Activated CD4-positive, alpha-beta memory T cell treated with anti-CD3 and anti-CD28 coated beads for 36 hours (primary cell): ENCODE measurements around the gene ADAMTS8. TPM values are rescaled to one million over a fixed set of nuclear protein-coding genes. Genes with fewer than 3 reads are reported as not detected.

Experiments
- CTCF ChIA-PET: fragments of 350-600 bp; sonication (Branson Sonifier 250); formaldehyde crosslinking; loops from one replicate; lab custom pipeline; 2021; ENCODE audit warnings: antibody characterized with exemption, inconsistent platforms; lab: Charles Lee
- POLR2A ChIA-PET: fragments of 350-600 bp; sonication (Branson Sonifier 250); formaldehyde crosslinking; loops from one replicate; lab custom pipeline; 2021; ENCODE audit warnings: antibody characterized with exemption; lab: Charles Lee
- DNase-seq: peaks from one replicate; pipeline ENCODE4 v3.0.0-alpha.2; 2020
- H3K27ac Mint-ChIP-seq: one replicate; pipeline ENCODE4 v1.8.0; 2021; ENCODE audit warnings: mixed read lengths
- H3K27me3 Mint-ChIP-seq: one replicate; pipeline ENCODE4 v1.8.0; 2021; ENCODE audit warnings: mixed read lengths
- H3K36me3 Mint-ChIP-seq: one replicate; pipeline ENCODE4 v1.8.0; 2021; ENCODE audit warnings: mixed read lengths
- H3K4me1 Mint-ChIP-seq: one replicate; pipeline ENCODE4 v1.8.0; 2021; ENCODE audit warnings: low read depth, mixed read lengths
- H3K4me3 Mint-ChIP-seq: one replicate; pipeline ENCODE4 v1.8.0; 2021; ENCODE audit warnings: mild to moderate bottlenecking, mixed read lengths
- H3K9me3 Mint-ChIP-seq: one replicate; pipeline ENCODE4 v1.8.0; 2021; ENCODE audit warnings: mixed read lengths
- intact Hi-C: fragments of 100-400 bp; cut with micrococcal nuclease; formaldehyde crosslinking; loops from one replicate; pipeline ENCODE4 v1.15.1; 2023
- total RNA-seq, 2 experiments: library from RNA; stranded (reverse); gene quantifications; one replicate each; pipeline ENCODE4 v1.2.3, GENCODE V29; 2021

The ADAMTS8 gene
- not detected for total RNA-seq

DNA sequence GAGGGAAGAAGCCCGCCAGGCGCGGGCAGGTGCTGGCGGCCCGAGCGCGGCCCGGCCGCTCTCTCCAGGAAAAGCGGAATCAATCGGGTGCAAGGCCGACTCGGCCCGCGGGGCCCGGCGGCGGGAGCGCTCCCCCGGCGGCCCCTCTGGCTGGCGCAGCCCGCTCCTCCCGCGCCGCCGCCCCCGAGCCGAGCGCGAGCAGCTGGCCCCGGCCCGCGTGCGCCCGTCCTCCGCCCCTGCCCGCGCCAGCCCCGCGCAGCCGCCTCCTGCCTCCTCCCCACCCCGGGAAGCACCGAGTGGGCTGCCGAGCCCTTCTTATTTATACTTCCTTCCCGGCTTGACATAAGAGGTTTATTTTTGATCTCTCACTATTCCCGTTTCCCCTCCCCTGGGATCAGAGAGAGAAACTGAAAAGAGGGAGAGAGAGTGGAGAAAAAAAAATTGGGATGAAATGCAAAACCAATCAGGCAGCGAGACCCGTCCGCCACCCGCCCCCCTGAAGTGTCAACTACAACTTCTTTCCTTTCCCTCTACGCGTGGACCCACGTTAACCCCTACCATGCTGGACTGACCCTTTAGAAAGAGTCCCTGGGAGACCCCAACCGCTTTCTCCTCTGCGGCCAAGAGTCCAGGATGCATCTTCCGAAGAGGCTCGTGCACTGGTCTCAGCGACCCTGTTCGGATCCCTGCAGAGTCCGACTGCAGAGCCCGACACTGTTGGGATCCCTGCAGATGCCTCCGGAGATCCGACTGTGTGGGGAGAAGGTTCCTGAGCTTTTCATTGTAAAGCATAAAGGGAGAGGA, at the start of gene ADAMTS8:
TSS of gene ADAMTS8 (minus strand) at position 294 of the 804 bp plus-strand sequence. CDS start 323 bp downstream, outside the sequence.
- DNase-seq = no peak
- Mint-ChIP-seq H3K4me3 (peak within 1 kb of the TSS; percentile 24), H3K36me3 (no peaks in the 10 kb centered on the region), H3K9me3 (no peaks in the 10 kb centered on the region), H3K4me1 (peaks cover 8% of the 10 kb centered on the region), H3K27ac (no peak within 1 kb of the TSS), H3K27me3 (peaks cover 47% of the 10 kb centered on the region)
- intact Hi-C loops = no loop called here
- ChIA-PET CTCF (interaction anchor here (1.1 to 13.1 kb wide), 2 partner anchors 215 to 433 kb away, joined by 7 to 347 read pairs; no protein-coding TSS in a partner anchor), POLR2A (no interaction called here)

DNA sequence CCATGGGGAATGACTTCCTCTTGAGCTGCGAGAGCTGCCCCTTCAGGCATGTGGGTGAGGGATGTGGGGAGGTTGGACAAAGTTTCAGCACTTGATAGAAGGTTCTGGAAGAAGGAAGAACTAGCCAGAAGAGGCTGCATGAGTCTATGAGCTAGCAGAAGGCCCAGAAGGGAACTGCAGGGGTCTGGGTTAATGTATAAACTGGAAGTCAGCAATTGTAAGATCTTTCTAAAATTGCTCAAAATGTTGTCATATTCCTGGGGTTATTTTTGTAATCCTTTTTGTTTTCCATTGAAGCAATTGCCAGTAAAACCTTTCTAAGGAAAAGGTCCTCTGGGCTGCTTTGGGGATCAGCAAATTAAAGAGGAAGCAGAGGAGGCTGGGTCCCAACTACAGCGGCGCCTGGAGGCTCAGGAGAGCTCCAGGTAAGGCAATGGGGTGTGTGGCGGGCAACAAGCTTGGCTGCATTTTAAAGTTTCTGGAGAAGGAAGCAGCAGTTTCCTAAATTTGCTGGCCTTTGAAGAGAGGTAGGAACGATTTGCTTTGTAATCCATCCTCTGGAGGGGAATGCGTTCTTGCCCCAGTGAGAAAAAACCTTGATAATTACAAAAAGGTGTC, 49.3 kb upstream of the ADAMTS8 start:
- no peak overlapping the region for H3K27ac Mint-ChIP-seq
- intact Hi-C loops = no loop called here
- peaks cover 5% of the 10 kb centered on the region for H3K4me1 Mint-ChIP-seq
- ChIA-PET POLR2A (no interaction called here), CTCF (interaction anchor here (1.5 kb wide), 1 partner anchor 385 kb away, joined by 5 read pairs; no protein-coding TSS in a partner anchor)
- no peak for DNase-seq
- no peaks in the 10 kb centered on the region for H3K36me3 Mint-ChIP-seq
- no peaks in the 10 kb centered on the region for H3K9me3 Mint-ChIP-seq
- H3K27me3 Mint-ChIP-seq = peaks cover 1% of the 10 kb centered on the region
- no peak overlapping the region for H3K4me3 Mint-ChIP-seq

DNA sequence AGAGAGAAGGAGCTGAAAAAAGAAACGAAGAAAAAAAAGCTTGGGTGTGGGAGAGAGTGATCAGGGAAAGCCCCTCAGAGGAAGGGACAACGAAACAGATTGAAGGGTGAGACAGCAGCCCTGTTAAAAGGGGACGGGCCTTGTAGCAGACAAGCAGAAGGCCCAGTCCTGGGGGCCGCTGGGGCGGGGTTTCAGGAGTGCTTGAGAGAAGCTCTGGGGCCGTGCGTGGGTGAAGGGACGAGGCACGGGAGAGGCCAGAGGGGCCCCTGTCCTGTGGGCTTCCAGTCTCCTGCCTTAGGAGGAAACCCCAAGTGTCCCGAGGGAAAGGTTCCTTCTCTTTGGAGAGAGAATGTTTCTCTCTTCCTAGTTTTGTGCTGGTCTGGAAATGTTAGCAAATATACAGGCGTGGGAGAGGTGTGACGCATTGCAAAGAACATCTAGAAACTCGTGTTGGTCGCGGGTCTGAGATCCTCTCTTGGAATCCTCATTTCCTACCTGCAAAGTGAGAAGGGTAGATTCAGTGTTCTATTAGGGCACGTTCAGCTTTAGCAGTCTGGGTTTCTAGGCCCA, 48.6 kb upstream of the ADAMTS8 start:
- ChIA-PET CTCF (interaction anchor here (1.5 kb wide), 1 partner anchor 385 kb away, joined by 5 read pairs; no protein-coding TSS in a partner anchor), POLR2A (no interaction called here)
- no peaks in the 10 kb centered on the region for H3K9me3 Mint-ChIP-seq
- H3K27me3 Mint-ChIP-seq = peaks cover 1% of the 10 kb centered on the region
- H3K27ac Mint-ChIP-seq = no peak overlapping the region
- no peaks in the 10 kb centered on the region for H3K36me3 Mint-ChIP-seq
- intact Hi-C loops = no loop called here
- DNase-seq = no peak
- peaks cover 5% of the 10 kb centered on the region for H3K4me1 Mint-ChIP-seq
- no peak overlapping the region for H3K4me3 Mint-ChIP-seq

DNA sequence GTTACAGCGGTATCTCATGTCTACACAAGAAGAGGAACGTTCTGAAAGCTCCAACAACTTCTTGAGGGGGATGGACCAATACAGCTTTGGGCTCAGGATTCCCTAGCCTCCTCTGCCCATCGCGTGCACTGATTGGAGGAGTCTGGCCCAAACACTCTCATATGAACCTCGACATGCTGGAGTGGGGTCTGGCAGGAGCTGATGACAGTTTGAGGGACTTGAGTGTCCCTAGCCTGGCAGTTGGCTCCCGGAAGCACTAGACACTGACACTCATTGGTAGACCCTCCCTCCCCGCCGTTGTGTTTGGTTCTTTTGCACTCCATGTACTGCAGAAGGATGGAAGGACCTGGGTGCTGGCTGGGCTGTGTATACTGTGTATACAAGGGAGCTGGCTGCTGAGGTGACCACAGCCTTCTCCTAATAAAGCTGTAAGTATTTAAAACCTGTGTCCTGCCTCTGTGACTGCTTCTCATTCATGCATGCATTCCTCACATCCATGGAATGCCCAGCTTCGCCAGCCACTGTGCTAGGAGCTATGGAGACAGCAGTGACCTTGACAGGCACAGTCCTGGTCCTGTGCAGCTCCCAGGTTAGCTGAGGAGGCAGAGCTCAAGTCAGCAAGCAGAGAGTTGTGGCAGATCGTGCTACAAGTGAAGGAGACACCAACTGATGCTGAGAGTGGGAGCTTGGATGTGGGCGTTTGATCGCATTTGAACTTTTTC, 48.0 kb upstream of the ADAMTS8 start:
- CTCF ChIA-PET = interaction anchor here (1.5 kb wide), 1 partner anchor 386 kb away, joined by 5 read pairs; no protein-coding TSS in a partner anchor
- H3K27me3 Mint-ChIP-seq = peaks cover 1% of the 10 kb centered on the region
- H3K4me1 Mint-ChIP-seq = peaks cover 5% of the 10 kb centered on the region
- intact Hi-C loops = no loop called here
- DNase-seq = no peak
- no peaks in the 10 kb centered on the region for H3K36me3 Mint-ChIP-seq
- H3K27ac Mint-ChIP-seq = no peak overlapping the region
- H3K9me3 Mint-ChIP-seq = no peaks in the 10 kb centered on the region
- H3K4me3 Mint-ChIP-seq = no peak overlapping the region
- POLR2A ChIA-PET = no interaction called here

GRCh38 chr11:130475426-130476053, 47.1 kb upstream of the ADAMTS8 start:
- peaks cover 5% of the 10 kb centered on the region for H3K4me1 Mint-ChIP-seq
- no peak overlapping the region for H3K27ac Mint-ChIP-seq
- no peak for DNase-seq
- no peak overlapping the region for H3K4me3 Mint-ChIP-seq
- H3K36me3 Mint-ChIP-seq = no peaks in the 10 kb centered on the region
- POLR2A ChIA-PET = no interaction called here
- intact Hi-C loops = no loop called here
- no peaks in the 10 kb centered on the region for H3K9me3 Mint-ChIP-seq
- CTCF ChIA-PET = no interaction called here
- peaks cover 1% of the 10 kb centered on the region for H3K27me3 Mint-ChIP-seq

DNA sequence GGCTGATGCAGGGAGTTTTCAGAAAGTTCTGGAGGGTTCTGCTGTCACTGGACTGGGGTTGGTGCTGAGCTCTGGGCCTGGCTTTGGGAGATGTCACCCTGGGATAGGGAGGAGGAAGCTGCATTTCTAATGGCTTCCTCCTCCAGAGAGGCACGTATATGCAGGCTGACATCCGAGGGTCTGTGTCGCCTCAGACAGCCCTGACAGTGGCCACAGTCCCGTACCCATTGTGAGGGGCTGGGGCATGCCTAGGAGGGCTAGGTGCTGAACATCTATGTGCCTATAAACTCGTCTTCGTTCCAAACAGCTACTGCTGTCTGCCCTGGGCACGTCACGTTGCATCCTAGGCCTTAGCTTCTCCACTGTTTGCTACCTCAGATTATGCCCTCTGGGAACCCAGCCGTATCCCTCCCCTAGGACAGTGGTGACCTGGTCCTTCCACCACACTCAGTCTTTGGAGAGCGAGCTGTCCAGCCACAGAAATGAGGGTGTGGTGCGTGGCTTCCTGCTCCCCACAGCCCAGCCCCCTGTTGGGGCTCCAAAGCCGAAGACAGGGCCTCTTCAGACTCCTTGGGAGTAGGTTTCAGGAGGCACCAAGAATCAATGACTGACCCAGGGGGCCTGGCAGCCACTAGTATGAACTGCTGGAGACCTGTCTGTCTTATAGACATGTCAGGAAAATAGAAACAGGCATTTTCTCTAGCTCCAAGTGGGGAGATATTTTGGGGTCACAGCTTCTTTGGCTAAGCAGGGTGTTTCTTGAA, 46.4 kb upstream of the ADAMTS8 start:
- ChIA-PET POLR2A (no interaction called here), CTCF (no interaction called here)
- peaks cover 5% of the 10 kb centered on the region for H3K4me1 Mint-ChIP-seq
- H3K27me3 Mint-ChIP-seq = peaks cover 1% of the 10 kb centered on the region
- no peak overlapping the region for H3K27ac Mint-ChIP-seq
- no peak for DNase-seq
- H3K9me3 Mint-ChIP-seq = no peaks in the 10 kb centered on the region
- no peak overlapping the region for H3K4me3 Mint-ChIP-seq
- H3K36me3 Mint-ChIP-seq = no peaks in the 10 kb centered on the region
- intact Hi-C loops = no loop called here

GRCh38 chr11:130473795-130474377, 45.5 kb upstream of the ADAMTS8 start:
- H3K4me3 Mint-ChIP-seq = no peak overlapping the region

DNA sequence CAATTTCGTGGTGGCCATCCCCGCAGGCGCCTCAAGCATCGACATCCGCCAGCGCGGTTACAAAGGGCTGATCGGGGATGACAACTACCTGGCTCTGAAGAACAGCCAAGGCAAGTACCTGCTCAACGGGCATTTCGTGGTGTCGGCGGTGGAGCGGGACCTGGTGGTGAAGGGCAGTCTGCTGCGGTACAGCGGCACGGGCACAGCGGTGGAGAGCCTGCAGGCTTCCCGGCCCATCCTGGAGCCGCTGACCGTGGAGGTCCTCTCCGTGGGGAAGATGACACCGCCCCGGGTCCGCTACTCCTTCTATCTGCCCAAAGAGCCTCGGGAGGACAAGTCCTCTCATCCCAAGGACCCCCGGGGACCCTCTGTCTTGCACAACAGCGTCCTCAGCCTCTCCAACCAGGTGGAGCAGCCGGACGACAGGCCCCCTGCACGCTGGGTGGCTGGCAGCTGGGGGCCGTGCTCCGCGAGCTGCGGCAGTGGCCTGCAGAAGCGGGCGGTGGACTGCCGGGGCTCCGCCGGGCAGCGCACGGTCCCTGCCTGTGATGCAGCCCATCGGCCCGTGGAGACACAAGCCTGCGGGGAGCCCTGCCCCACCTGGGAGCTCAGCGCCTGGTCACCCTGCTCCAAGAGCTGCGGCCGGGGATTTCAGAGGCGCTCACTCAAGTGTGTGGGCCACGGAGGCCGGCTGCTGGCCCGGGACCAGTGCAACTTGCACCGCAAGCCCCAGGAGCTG, 44.8 kb upstream of the ADAMTS8 start:
- no peaks in the 10 kb centered on the region for H3K36me3 Mint-ChIP-seq
- POLR2A ChIA-PET = no interaction called here
- peaks cover 5% of the 10 kb centered on the region for H3K4me1 Mint-ChIP-seq
- no peak overlapping the region for H3K4me3 Mint-ChIP-seq
- peaks cover 1% of the 10 kb centered on the region for H3K27me3 Mint-ChIP-seq
- intact Hi-C loops = no loop called here
- H3K27ac Mint-ChIP-seq = no peak overlapping the region
- H3K9me3 Mint-ChIP-seq = no peaks in the 10 kb centered on the region
- no peak for DNase-seq
- CTCF ChIA-PET = no interaction called here

More at GRCh38 chr11:130473795-130474377, 45.5 kb upstream of the ADAMTS8 start:
- intact Hi-C loops = no loop called here
- no peaks in the 10 kb centered on the region for H3K9me3 Mint-ChIP-seq
- DNase-seq = no peak
- H3K27ac Mint-ChIP-seq = no peak overlapping the region
- ChIA-PET POLR2A (no interaction called here), CTCF (no interaction called here)
- peaks cover 1% of the 10 kb centered on the region for H3K27me3 Mint-ChIP-seq
- no peaks in the 10 kb centered on the region for H3K36me3 Mint-ChIP-seq
- peaks cover 5% of the 10 kb centered on the region for H3K4me1 Mint-ChIP-seq

- DNase-seq = no peak
- Mint-ChIP-seq H3K27ac (no peak overlapping the region), H3K27me3 (peaks cover 1% of the 10 kb centered on the region), H3K9me3 (no peaks in the 10 kb centered on the region), H3K36me3 (no peaks in the 10 kb centered on the region), H3K4me3 (no peak overlapping the region), H3K4me1 (peaks cover 5% of the 10 kb centered on the region)
- CTCF ChIA-PET = no interaction called here
- intact Hi-C loops = no loop called here
- POLR2A ChIA-PET = no interaction called here
Observed at GRCh38 chr11:130472434-130472961, 44.1 kb upstream of the ADAMTS8 start.

DNA sequence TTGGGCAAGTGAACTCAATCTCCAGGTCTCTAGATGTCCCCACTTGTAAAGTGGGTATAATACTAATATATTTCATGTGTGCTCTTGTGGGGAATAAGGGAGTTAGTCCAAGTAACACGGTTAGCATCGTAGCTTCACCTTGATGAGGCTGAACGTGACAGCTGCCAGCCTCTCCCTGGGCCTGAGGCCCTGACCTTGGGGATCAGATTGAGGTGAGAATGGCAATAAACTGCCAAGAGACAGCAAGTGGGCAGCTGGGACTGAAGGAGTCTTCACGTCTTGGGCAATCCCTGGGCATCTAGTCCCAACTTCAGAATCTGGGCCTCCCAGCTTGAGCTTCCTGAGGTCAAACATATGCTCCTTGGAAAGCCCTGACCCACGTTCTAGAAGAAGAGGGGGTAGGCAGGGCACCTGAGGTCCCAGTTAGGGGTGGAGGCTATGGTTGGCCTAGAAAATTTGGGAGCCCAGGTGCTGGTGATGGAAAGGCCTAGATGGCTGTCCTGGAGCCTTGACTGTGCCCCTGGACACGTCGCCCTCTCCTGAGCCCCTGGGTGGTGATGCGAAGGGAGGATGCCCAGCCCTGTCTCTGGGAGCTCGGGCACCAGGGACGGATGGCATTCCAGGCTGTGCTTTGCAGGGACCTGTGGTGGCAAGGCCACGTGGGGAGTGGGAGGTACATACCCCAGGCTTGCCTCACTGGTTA, 43.5 kb upstream of the ADAMTS8 start:
- DNase-seq = no peak
- CTCF ChIA-PET = no interaction called here
- intact Hi-C loops = no loop called here
- Mint-ChIP-seq H3K4me3 (no peak overlapping the region), H3K4me1 (peaks cover 5% of the 10 kb centered on the region), H3K36me3 (no peaks in the 10 kb centered on the region), H3K27ac (no peak overlapping the region), H3K27me3 (peaks cover 1% of the 10 kb centered on the region), H3K9me3 (no peaks in the 10 kb centered on the region)
- POLR2A ChIA-PET = no interaction called here
